OCI-LY1 (cell line): ENCODE data around the gene MAK.

Experiments
- CTCF ChIP-seq: fragments of 200-600 bp; sonication (generic), shearing (Covaris generic); IDR thresholded peaks from 2 replicates; pipeline ENCODE4 v1.5.1; 2017; ENCODE audit warnings: mild to moderate bottlenecking, antibody characterized with exemption, low read length, moderate library complexity, mixed read lengths
- EZH2 ChIP-seq: fragments of 200-600 bp; sonication (generic), shearing (Covaris generic); IDR thresholded peaks from 2 replicates; pipeline ENCODE4 v1.8.0; 2017; ENCODE audit warnings: borderline replicate concordance, mixed run types, mild to moderate bottlenecking, antibody characterized with exemption, low read length, moderate library complexity, mixed read lengths

GRCh38 chr6:10793695-10794094 lies 44.6 kb downstream of the MAK start:
- TF ChIP-seq CTCF = no peak
- no peak for TF ChIP-seq EZH2
